A673 (cell line): ENCODE measurements around the gene PRDM13. TPM values are rescaled to one million over a fixed set of nuclear protein-coding genes. Genes with fewer than 3 reads are reported as not detected.

Experiments used
- BruUV-seq: library from RNA; stranded (reverse); fragments of 400-500 nt; replicated peaks from 2 replicates; lab custom pipeline; 2021; lab: Mats Ljungman, UMichigan
- CTCF ChIA-PET: fragments of 300-600 bp; sonication (Branson Sonifier 250); formaldehyde crosslinking; loops from one replicate; lab custom pipeline; 2022; ENCODE audit warnings: antibody characterized with exemption; lab: Charles Lee
- POLR2A ChIA-PET: fragments of 300-600 bp; sonication (Branson Sonifier 250); formaldehyde crosslinking; loops from one replicate; lab custom pipeline; 2022; ENCODE audit warnings: antibody characterized with exemption; ENCODE audit not compliant: low non-redundant PET; lab: Charles Lee
- DNase-seq: peaks from one replicate; pipeline ENCODE4 v3.0.0-alpha.2; 2015; ENCODE audit warnings: low spot score
- H3K27ac ChIP-seq: fragments of 200-600 bp; sonication (generic); 2 replicates; pipeline ENCODE4 v1.5.1; 2016; ENCODE audit warnings: mixed run types, low read depth, mild to moderate bottlenecking, mixed read lengths, antibody characterized with exemption, low read length; ENCODE audit not compliant: poor library complexity, severe bottlenecking
- H3K27me3 ChIP-seq: fragments of 200-600 bp; sonication (generic); replicated peaks from 2 replicates; pipeline ENCODE4 v1.6.1; 2017; ENCODE audit warnings: mixed run types, low read depth, mild to moderate bottlenecking, mixed read lengths, antibody characterized with exemption, low read length; ENCODE audit not compliant: insufficient read depth, poor library complexity
- H3K36me3 ChIP-seq: fragments of 200-600 bp; sonication (generic); 2 replicates; pipeline ENCODE4 v1.6.1; 2016; ENCODE audit warnings: mixed run types, mild to moderate bottlenecking, mixed read lengths, antibody characterized with exemption, low read length; ENCODE audit not compliant: insufficient read depth, poor library complexity, severe bottlenecking
- H3K4me1 ChIP-seq: fragments of 200-600 bp; sonication (generic); 2 replicates; pipeline ENCODE4 v1.6.1; 2017; ENCODE audit warnings: mixed run types, mild to moderate bottlenecking, mixed read lengths, antibody characterized with exemption, low read length; ENCODE audit not compliant: insufficient read depth, poor library complexity, severe bottlenecking
- H3K4me3 ChIP-seq: fragments of 200-600 bp; sonication (generic); 2 replicates; pipeline ENCODE4 v1.5.1; 2016; ENCODE audit warnings: low read depth, mixed run types, mild to moderate bottlenecking, mixed read lengths, low read length; ENCODE audit not compliant: poor library complexity, severe bottlenecking
- H3K9me3 ChIP-seq: fragments of 200-600 bp; sonication (generic); 2 replicates; pipeline ENCODE4 v1.6.1; 2016; ENCODE audit warnings: mixed run types, low read depth, mild to moderate bottlenecking, mixed read lengths, antibody characterized with exemption, low read length; ENCODE audit not compliant: poor library complexity, severe bottlenecking
- EZH2 ChIP-seq: fragments of 200-600 bp; sonication (generic); IDR thresholded peaks from 2 replicates; pipeline ENCODE4 v1.6.1; 2017; ENCODE audit warnings: borderline replicate concordance, low read depth, mild to moderate bottlenecking, mixed read lengths, antibody characterized with exemption, low read length; ENCODE audit not compliant: poor library complexity, severe bottlenecking
- intact Hi-C: fragments of 100-400 bp; cut with micrococcal nuclease; formaldehyde crosslinking; loops from one replicate; pipeline ENCODE4 v1.10.0; 2022; ENCODE audit not compliant: unreplicated experiment
- total RNA-seq: library from RNA; stranded (reverse); gene quantifications from 2 replicates; pipeline ENCODE4 v1.2.3, GENCODE V29; 2021
- TF ChIP-seq, protein P1 (sequence below): fragments of 300-800, 200-600 bp; sonication (generic); conservative IDR thresholded peaks from 2 replicates; pipeline ENCODE4 v1.5.1; 2017; ENCODE audit warnings: low read depth, mild to moderate bottlenecking, antibody characterized with exemption, low read length, moderate library complexity, mixed read lengths

PRDM13 gene
- total RNA-seq, 1 experiment from 2014 or later: 0.58 TPM

- Histone ChIP-seq H3K4me3 (no peak overlapping the region), H3K27me3 (peaks cover 67% of the 10 kb centered on the region), H3K27ac (no peak overlapping the region), H3K9me3 (no peaks in the 10 kb centered on the region), H3K4me1 (peaks cover 13% of the 10 kb centered on the region), H3K36me3 (no peaks in the 10 kb centered on the region)
- POLR2A ChIA-PET: no interaction called here
- intact Hi-C loops: no loop called here
- CTCF ChIA-PET: no interaction called here
- DNase-seq: no peak
- TF ChIP-seq, protein P1, sequence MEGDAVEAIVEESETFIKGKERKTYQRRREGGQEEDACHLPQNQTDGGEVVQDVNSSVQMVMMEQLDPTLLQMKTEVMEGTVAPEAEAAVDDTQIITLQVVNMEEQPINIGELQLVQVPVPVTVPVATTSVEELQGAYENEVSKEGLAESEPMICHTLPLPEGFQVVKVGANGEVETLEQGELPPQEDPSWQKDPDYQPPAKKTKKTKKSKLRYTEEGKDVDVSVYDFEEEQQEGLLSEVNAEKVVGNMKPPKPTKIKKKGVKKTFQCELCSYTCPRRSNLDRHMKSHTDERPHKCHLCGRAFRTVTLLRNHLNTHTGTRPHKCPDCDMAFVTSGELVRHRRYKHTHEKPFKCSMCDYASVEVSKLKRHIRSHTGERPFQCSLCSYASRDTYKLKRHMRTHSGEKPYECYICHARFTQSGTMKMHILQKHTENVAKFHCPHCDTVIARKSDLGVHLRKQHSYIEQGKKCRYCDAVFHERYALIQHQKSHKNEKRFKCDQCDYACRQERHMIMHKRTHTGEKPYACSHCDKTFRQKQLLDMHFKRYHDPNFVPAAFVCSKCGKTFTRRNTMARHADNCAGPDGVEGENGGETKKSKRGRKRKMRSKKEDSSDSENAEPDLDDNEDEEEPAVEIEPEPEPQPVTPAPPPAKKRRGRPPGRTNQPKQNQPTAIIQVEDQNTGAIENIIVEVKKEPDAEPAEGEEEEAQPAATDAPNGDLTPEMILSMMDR: no peak
- no peak for TF ChIP-seq EZH2
- no TSS peak for BruUV-seq
These were observed 1.6 kb downstream of the PRDM13 start for GRCh38 chr6:99608059-99608885.

GRCh38 chr6:99608886-99609482, 2.4 kb downstream of the PRDM13 start:
- no peaks in the 10 kb centered on the region for H3K36me3 ChIP-seq
- intact Hi-C loops: no loop called here
- H3K27ac ChIP-seq: no peak overlapping the region
- H3K4me3 ChIP-seq: no peak overlapping the region
- no TSS peak for BruUV-seq
- TF ChIP-seq, protein P1: no peak
- no peak for TF ChIP-seq EZH2
- CTCF ChIA-PET: no interaction called here
- POLR2A ChIA-PET: no interaction called here
- peaks cover 63% of the 10 kb centered on the region for H3K27me3 ChIP-seq
- peaks cover 16% of the 10 kb centered on the region for H3K4me1 ChIP-seq
- H3K9me3 ChIP-seq: no peaks in the 10 kb centered on the region
- DNase-seq: no peak

DNA sequence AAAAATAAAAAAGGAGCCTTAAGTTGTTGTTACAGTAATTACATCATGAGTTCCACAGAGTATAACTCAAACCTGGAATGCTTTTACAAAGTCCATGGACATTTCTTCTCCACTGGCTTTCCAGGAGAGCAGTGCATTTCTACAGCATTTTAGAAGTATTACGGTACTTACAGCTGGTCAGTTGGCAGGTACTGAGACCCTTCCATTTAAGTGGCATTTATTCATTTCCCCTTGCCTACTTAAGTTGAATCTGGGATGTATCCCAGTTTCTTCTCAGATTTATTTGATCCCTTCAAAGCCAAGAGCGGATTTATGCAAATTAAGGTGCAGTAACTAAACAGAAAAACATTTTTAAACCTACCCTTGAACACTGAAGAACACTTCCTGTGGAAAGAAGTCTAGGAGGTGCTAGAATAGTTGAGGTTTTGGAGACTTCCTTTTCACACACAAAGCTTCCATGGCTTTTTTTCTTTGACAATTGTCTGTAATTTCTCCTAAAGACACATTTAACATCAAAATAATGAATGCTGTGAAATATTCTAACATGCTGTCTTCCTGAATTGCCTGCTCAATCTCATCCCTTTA, 3.4 kb downstream of the PRDM13 start:
- peaks cover 63% of the 10 kb centered on the region for H3K27me3 ChIP-seq
- no peaks in the 10 kb centered on the region for H3K36me3 ChIP-seq
- ChIA-PET POLR2A (no interaction called here), CTCF (no interaction called here)
- intact Hi-C loops: no loop called here
- no peak for TF ChIP-seq EZH2
- TF ChIP-seq, protein P1: no peak
- peaks cover 19% of the 10 kb centered on the region for H3K4me1 ChIP-seq
- H3K9me3 ChIP-seq: no peaks in the 10 kb centered on the region
- no peak for DNase-seq
- BruUV-seq: no TSS peak
- H3K4me3 ChIP-seq: no peak overlapping the region
- H3K27ac ChIP-seq: no peak overlapping the region
